Keratinocyte (primary cell): ENCODE measurements around the gene BNIP5.

ENCODE experiments used
- CTCF ChIP-seq, 3 experiments: IDR thresholded peaks in 1 of 3; conservative IDR thresholded peaks in 1 of 3; optimal IDR thresholded peaks in 1 of 3; 2 replicates in 2 of 3; 3 replicates in 1 of 3; pipeline versions ENCODE3 to v1.5.1; 2011; ENCODE audit warnings: low read length in 3 of 3, mild to moderate bottlenecking in 3 of 3, moderate library complexity in 2 of 3, control low read depth in 1 of 3, inconsistent platforms in 1 of 3; ENCODE audit not compliant: insufficient read depth in 2 of 3; ENCODE audit errors: extremely low read depth in 1 of 3
- EZH2 ChIP-seq: IDR thresholded peaks from one replicate; pipeline ENCODE4 v1.6.1; 2012; ENCODE audit warnings: inconsistent platforms, mild to moderate bottlenecking, low read length, moderate library complexity

- TF ChIP-seq CTCF (optimal IDR thresholded peaks at IDR 0.05 in 1 of 3, IDR thresholded peaks at IDR 0.05 in 1 of 3, conservative IDR thresholded peaks at IDR 0.05 in 1 of 3; ENCODE audit: extremely low read depth in 1 of 3, insufficient read depth in 2 of 3, low read length in 3 of 3) (no peak), EZH2 (no peak)
Observed at GRCh38 chr6:36328600-36328999, 8.1 kb downstream of the BNIP5 start.
